ENCODE data around the gene KIRREL3. TPM values are rescaled to one million over a fixed set of nuclear protein-coding genes. Genes with fewer than 3 reads are reported as not detected.

The KIRREL3 gene
- total and polyA plus RNA-seq, 9 of the 15 experiments (the other 6 are each of a cell fraction or from before 2014, with no cell fraction given), result 0.04 to 0.10 TPM; not detected in 7

GRCh38 chr11:126591966-126592489 lies 408.5 kb downstream of the KIRREL3 start:
- no peak overlapping the region for H3K4me2 ChIP-seq (ENCODE audit: insufficient read depth, low read length)
- FAIRE-seq (no peak), DNase-seq (ENCODE audit: extremely low read depth in 1 of 4, low spot score in 3 of 4) (no peak), ATAC-seq (no peak)
- H4K20me1 ChIP-seq (replicated peaks; ENCODE audit: control insufficient read depth, insufficient read depth, low read length), result no peaks in the 10 kb centered on the region; the same call in 1 of the 2 replicates
- H3K27ac ChIP-seq (ENCODE audit: extremely low read depth, low read depth, low read length), result no peak overlapping the region
- whole genome bisulfite sequencing (ENCODE audit: insufficient coverage, low coverage, missing lambda C conversion rate), result 0% methylated on average over 4 of the region's 6 CpGs
- peaks cover 4 to 41% of the 10 kb centered on the region in 2 experiments; a peak in 3 of 5 replicates for H3K27me3 ChIP-seq (ENCODE audit: control insufficient read depth in 2 of 2, insufficient read depth in 2 of 2, low read length in 2 of 2)
- no peaks in the 10 kb centered on the region for H3K9me1 ChIP-seq (ENCODE audit: control insufficient read depth, insufficient read depth, low read length)
- TF ChIP-seq TCF7L2 (IDR thresholded peaks at IDR 0.05; ENCODE audit: low read depth, low read length) (no peak), NKRF (IDR thresholded peaks at IDR 0.05; ENCODE audit: borderline replicate concordance) (no peak), FOXK2 (conservative IDR thresholded peaks at IDR 0.05 in 1 of 2, IDR thresholded peaks at IDR 0.05 in 1 of 2; ENCODE audit: low read depth in 2 of 2) (no peak)
- H3K9ac ChIP-seq (ENCODE audit: insufficient read depth in 1 of 2, low read depth in 2 of 2, low read length in 2 of 2), result 0 out of 4 replicates have a peak overlapping the region, but pooled peaks of 1 of the 2 experiments have one; percentile 17
- no peaks in the 10 kb centered on the region for H3K4me1 ChIP-seq (replicated peaks in 1 of 2; ENCODE audit: control insufficient read depth in 2 of 2, insufficient read depth in 2 of 2, low read length in 2 of 2)
- in situ Hi-C loops (cut with MboI) (no loop called here), intact Hi-C loops (cut with micrococcal nuclease) (no loop called here)
- ChIA-PET CTCF (ENCODE audit: low intra/inter-chr PET ratio) (no interaction called here), POLR2A (no interaction called here)
- no peaks in the 10 kb centered on the region for H3K36me3 ChIP-seq (ENCODE audit: control insufficient read depth, insufficient read depth, low read length)
- no TSS peak for BruUV-seq (replicated peaks)
- H3K9me3 ChIP-seq (replicated peaks; ENCODE audit: control insufficient read depth, insufficient read depth, low read depth, low read length), result no peaks in the 10 kb centered on the region
- no peaks in the 10 kb centered on the region for H3K79me2 ChIP-seq (ENCODE audit: control insufficient read depth, insufficient read depth, low read length)
- H2AFZ ChIP-seq (ENCODE audit: low read depth, low read length), result no peak overlapping the region
- H3K4me3 ChIP-seq, result no peak overlapping the region

- DNase-seq (ENCODE audit: extremely low read depth in 1 of 4, low spot score in 3 of 4) (no peak), ATAC-seq (no peak), FAIRE-seq (no peak)
- intact Hi-C loops (cut with micrococcal nuclease), result no loop called here
- Histone ChIP-seq H3K27me3 (ENCODE audit: control insufficient read depth in 2 of 2, insufficient read depth in 2 of 2, low read length in 2 of 2) (peaks cover 18 to 55% of the 10 kb centered on the region in 2 experiments; a peak in 4 of 5 replicates), H3K27ac (ENCODE audit: extremely low read depth, low read depth, low read length) (no peak overlapping the region), H3K79me2 (ENCODE audit: control insufficient read depth, insufficient read depth, low read length) (no peaks in the 10 kb centered on the region), H3K4me3 (no peak overlapping the region), H3K36me3 (ENCODE audit: control insufficient read depth, insufficient read depth, low read length) (no peaks in the 10 kb centered on the region), H3K9me1 (ENCODE audit: control insufficient read depth, insufficient read depth, low read length) (no peaks in the 10 kb centered on the region), H2AFZ (ENCODE audit: low read depth, low read length) (no peak overlapping the region), H3K4me1 (replicated peaks in 1 of 2; ENCODE audit: control insufficient read depth in 2 of 2, insufficient read depth in 2 of 2, low read length in 2 of 2) (no peaks in the 10 kb centered on the region), H3K4me2 (ENCODE audit: insufficient read depth, low read length) (no peak overlapping the region), H4K20me1 (replicated peaks; ENCODE audit: control insufficient read depth, insufficient read depth, low read length) (no peaks in the 10 kb centered on the region), H3K9ac (ENCODE audit: insufficient read depth in 1 of 2, low read depth in 2 of 2, low read length in 2 of 2) (no peak overlapping the region), H3K9me3 (replicated peaks; ENCODE audit: control insufficient read depth, insufficient read depth, low read depth, low read length) (no peaks in the 10 kb centered on the region)
- 0% methylated on average over 4 of the region's 4 CpGs for WGBS (ENCODE audit: insufficient coverage, low coverage, missing lambda C conversion rate)
- no TSS peak for BruUV-seq (replicated peaks)
- in situ Hi-C loops (cut with MboI), result no loop called here
- POLR2A ChIA-PET, result interaction anchor here (0.5 kb wide), 1 partner anchor 100 kb away, joined by 3 read pairs; no protein-coding TSS in a partner anchor
- TF ChIP-seq HINFP (tag; conservative IDR thresholded peaks at IDR 0.05; ENCODE audit: low read depth) (no peak), KHSRP (IDR thresholded peaks at IDR 0.05) (no peak), ZFP36 (IDR thresholded peaks at IDR 0.05; ENCODE audit: low read depth, low read length, partially characterized antibody) (peak; percentile 45), CHD1 (IDR thresholded peaks at IDR 0.05; ENCODE audit: low read length) (no peak), RBM25 (IDR thresholded peaks at IDR 0.05; ENCODE audit: low read depth, low read length, severe bottlenecking) (peak; percentile 33)
- CTCF ChIA-PET (ENCODE audit: low intra/inter-chr PET ratio), result no interaction called here
Observed at GRCh38 chr11:126589492-126589803, 411.1 kb downstream of the KIRREL3 start.

Measured in K562 (cell line).